IMR-90 (cell line): Measurements from ENCODE around the gene PRM2.

Source experiments
- CEBPB ChIP-seq: IDR thresholded peaks from 2 replicates; pipeline ENCODE4 v1.6.1; 2012; ENCODE audit warnings: low read depth, low read length, improper control_type of control experiment
- CTCF ChIP-seq: conservative IDR thresholded peaks from 2 replicates; pipeline ENCODE4 v1.5.1; 2012; ENCODE audit warnings: mild to moderate bottlenecking, low read depth, low read length, improper control_type of control experiment
- MAFK ChIP-seq: IDR thresholded peaks from 2 replicates; pipeline ENCODE4 v1.6.1; 2012; ENCODE audit warnings: low read depth, low read length, improper control_type of control experiment
- MAZ ChIP-seq: IDR thresholded peaks from 2 replicates; pipeline ENCODE4 v1.6.1; 2012; ENCODE audit warnings: low read depth, mild to moderate bottlenecking, low read length, improper control_type of control experiment, moderate library complexity, borderline replicate concordance
- POLR2A ChIP-seq: IDR thresholded peaks from 2 replicates; pipeline ENCODE4 v1.6.1; 2012; ENCODE audit warnings: mild to moderate bottlenecking, low read depth, low read length
- RAD21 ChIP-seq: IDR thresholded peaks from 2 replicates; pipeline ENCODE4 v1.6.1; 2012; ENCODE audit warnings: low read length, improper control_type of control experiment

- TF ChIP-seq CTCF (no peak), RAD21 (no peak), MAZ (no peak), CEBPB (no peak), POLR2A (no peak), MAFK (no peak)
These were observed 46.5 kb upstream of the PRM2 start for GRCh38 chr16:11322823-11323222.
